M059J (cell line): ENCODE results near the gene OR2A14. TPM values are rescaled to one million over a fixed set of nuclear protein-coding genes. Genes with fewer than 3 reads are reported as not detected.
"Not testable (repeated sequence)": the region's sequence is repeated elsewhere in the genome, so short reads cannot be mapped to it uniquely, and the experiment has no call there.

Experiments
- DNase-seq: peaks from one replicate; pipeline ENCODE4 v3.0.0-alpha.2; 2012; ENCODE audit warnings: low read depth
- total RNA-seq: library from RNA; depleted of rRNA; stranded (reverse); fragments of >200 nt; shearing (Covaris generic); gene quantifications from 2 replicates; pipeline ENCODE4 v1.2.3, GENCODE V29; 2014; rRNA removed

OR2A14 gene, protein sequence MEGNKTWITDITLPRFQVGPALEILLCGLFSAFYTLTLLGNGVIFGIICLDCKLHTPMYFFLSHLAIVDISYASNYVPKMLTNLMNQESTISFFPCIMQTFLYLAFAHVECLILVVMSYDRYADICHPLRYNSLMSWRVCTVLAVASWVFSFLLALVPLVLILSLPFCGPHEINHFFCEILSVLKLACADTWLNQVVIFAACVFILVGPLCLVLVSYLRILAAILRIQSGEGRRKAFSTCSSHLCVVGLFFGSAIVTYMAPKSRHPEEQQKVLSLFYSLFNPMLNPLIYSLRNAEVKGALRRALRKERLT
- total RNA-seq = not detected in 2 replicates

DNA sequence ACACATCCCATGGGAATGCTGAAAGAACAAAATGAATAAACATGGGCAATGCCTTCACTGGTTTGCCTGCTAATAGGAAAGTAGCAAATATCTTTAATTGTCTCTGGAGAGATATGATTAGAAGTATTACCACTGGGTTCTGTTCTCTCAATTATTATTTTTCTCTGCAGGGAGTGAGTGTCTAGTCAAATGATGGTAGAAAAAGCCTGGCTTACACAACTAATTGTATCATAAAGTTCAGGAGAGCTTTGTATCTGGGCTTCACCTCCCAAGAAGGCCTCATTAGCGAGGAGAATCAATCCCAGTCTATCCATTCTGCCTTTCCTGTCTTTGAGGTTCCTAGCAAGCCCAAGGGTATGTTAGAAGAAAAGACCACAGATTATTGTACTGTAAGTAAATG is at the start of gene OR2A14:
OR2A14 (plus strand) TSS at position 301 of the 400 bp plus-strand sequence. CDS start 5,937 bp downstream, outside the sequence.
- no peak for DNase-seq

DNA sequence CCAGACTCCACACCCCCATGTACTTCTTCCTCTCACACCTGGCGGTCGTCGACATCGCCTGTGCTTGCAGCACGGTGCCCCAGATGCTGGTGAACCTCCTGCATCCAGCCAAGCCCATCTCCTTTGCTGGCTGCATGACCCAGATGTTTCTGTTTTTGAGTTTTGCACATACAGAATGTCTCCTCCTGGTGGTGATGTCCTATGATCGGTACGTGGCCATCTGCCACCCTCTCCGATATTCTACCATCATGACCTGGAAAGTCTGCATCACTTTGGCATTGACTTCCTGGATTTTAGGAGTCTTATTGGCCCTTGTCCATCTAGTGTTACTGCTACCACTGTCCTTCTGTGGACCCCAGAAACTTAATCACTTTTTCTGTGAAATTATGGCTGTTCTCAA is 48.6 kb upstream of the OR2A14 start:
- DNase-seq = no peak

DNA sequence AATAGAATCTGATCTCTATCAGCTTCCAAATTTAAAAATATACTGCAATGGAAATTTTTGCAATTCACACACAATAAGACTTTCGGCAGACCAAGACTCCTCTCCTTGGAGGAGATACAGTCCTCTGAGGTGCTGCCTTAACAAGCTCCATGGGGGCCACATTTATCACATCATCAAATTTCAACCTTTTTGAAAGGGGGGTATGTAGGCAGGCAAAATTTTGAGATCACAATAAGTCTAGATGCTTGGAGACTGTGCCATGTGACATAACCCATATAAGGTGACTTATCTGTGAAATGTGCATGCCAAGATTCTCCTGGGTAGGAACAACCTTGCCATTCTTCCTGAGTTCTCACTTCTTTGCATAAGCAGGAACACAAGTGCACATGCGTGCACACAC is 37.0 kb upstream of the OR2A14 start, which contains the start of gene OR2A12:
OR2A12 (plus strand) TSS at position 301 of the 400 bp plus-strand sequence. CDS start 8,830 bp downstream, outside the sequence.
- DNase-seq = no peak

DNA sequence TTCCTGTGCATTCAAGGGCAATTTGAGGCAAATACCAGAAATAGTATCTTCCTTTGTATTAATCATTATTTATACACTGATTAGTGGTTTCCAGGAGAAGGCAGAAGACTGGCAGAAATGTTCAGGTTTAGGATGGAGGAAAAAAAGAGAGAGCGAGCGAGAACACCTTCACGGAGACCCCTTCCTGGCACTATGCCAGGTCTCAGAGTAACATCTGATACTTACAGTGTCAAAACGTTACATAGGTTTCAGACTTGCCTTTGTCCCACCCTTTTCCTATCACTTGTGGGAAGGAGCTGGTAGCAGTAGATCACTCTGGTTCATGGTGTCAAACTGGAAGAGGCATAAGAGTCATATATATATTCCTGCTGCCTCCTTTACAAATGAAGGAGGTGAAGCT is 36.2 kb upstream of the OR2A14 start:
- no peak for DNase-seq

DNA sequence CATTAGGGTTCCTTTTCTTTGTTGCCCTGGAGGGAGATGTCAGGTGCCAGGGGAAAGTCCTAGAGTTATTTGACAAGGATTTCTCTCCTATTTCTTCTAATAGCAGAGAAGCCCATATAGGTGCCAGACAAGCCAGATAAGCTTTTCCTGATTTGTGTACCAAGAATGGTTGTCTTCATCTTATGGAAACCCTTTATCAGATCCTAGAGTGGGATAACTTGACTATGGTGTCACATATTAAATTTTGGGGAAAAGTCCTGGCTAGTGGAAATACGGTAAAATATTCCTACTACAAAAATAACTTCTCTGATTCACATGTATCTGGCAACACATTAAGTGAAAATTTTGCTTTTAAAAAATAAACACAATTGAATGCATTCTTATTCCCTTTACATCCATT is 35.7 kb upstream of the OR2A14 start:
- DNase-seq = no peak

DNA sequence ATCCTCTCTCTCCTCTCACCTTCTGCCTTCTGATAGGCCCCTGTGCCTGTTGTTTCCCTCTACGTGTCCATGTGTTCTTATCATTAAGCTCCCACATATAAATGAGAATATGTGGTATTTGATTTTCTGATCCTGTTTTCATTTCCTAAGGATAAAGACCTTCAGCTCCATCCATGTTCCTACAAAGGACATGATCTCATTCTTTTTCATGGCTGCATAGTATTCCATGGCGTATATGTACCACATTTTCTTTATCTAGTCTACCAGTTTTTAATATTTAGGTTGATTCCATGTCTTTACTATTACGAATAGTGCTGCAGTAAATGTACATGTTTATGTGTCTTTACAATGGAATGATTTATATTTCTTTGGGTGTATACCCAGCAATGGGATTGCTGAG is 32.3 kb upstream of the OR2A14 start:
- no peak for DNase-seq

DNA sequence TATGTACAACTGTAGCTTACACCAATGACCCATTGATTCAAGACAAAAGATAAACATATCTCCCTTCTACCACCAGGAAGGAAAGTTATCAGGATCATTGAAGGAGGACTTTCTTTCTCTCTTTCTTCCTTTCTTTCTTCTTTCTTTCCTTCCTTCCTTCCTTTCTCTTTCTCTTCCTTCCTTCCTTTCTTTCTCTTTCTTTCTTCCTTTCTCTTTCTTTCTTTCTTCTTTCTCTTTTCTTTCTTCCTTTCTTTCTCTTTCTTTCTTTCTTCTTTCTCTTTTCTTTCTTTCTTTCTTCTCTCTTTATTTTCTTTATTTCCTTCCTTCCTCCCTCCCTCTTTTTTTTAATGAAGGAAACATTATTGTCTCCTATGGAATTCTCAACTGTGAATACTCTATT is 24.2 kb upstream of the OR2A14 start:
- no peak for DNase-seq

DNA sequence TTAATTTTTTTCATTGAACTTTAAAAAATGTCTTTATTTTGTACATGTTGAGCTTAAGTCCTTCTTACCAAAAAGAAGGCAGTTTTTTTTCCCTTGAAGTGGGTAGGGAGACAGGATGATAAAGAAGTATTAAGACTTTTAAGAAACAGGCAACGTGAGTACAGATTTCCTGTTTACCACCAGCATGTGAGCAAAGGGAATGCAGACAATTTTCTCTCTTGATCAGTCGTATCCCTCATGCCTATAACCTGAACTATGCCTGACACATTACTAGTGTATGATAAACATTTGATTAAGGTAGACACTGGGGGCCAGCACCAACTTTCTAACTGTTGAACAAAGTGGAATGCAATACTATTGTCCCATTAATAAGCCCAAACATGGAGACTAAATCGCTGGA is 22.4 kb upstream of the OR2A14 start:
- no peak for DNase-seq

DNA sequence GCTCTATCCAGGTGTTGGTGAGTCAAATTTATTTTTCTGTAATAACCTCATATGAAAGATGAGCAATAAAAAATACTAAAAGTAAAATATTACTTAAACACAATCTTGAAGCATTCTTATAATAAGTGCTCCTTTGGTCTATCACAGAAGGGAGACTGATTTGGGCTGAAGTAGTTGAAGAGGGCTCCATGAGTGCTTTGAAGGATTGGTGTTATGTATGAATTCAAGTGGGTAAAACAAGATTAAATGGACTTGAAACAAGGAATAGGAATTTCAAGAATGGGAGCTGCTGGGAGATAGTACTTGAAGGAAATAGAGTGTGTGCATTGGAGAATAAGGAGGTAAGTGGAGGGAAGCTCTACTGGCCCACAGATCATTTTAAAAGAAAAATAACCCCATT is 20.9 kb upstream of the OR2A14 start:
- DNase-seq = no peak

DNA sequence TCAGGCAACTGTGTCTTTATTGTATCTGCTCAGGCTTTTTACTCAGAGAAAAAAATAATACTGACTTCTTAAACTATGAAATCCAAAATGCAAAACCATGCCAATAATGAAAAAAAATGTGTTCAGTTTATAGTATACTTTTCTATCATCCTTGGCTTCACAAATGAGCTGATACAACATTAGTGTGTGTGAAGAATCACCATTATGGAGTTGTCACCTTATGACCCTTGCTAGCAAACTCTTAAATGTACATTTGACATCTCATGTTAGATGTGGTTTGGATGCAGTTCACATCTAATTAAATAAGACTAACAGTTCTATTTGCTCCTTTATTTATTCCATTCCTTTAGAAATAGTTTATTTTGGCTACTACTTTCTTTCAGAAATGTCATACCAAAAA is 17.8 kb upstream of the OR2A14 start:
- DNase-seq = no peak

DNA sequence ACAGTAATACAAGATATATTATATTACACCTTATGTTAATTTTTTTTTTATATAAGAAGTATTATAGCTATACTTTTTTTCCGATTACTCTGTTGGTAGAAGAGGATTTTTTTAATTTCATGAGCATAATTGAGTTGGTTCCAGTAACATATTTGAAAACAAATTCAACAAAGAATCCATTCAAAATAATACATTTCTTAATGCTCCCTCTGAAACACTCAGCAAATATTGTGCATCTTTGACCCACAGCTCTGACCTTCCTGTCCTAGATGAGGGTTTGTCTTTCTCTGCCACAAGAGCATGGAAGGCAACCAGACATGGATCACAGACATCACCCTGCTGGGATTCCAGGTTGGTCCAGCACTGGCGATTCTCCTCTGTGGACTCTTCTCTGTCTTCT is 13.7 kb upstream of the OR2A14 start, which contains the start of gene OR2A2:
OR2A2 (plus strand) TSS at position 301 of the 400 bp plus-strand sequence; CDS start at position 301, 0 bp downstream.
- DNase-seq = no peak

DNA sequence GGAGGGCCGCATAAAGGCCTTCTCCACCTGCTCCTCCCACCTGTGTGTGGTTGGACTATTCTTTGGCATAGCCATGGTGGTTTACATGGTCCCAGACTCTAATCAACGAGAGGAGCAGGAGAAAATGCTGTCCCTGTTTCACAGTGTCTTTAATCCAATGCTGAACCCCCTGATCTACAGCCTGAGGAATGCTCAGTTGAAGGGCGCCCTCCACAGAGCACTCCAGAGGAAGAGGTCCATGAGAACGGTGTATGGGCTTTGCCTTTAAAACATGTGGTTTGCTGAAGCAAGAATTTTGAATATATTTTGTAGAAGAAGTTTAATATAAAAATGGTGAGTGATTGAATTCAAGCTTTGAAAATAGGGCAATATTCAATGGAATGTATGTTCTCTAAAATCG is 12.7 kb upstream of the OR2A14 start:
- DNase-seq = no peak

DNA sequence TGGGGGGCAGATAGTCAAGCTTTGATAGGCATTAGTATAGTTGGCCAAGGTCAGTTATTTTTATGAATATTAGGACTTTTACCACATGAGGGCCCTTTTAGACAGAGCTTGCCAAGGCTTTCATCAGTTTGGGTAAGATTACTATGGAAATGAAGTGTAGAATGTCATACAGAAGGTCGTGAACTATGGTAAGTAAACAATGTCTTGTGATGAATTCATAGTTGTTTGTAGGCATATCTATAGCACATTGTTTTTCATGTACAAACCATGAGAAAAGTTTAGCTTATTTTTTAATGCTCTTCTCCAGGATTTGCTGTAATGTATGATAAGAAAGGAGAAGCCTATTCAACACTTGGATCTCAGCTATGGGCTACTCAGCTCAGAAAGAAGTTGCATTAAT is 9.3 kb upstream of the OR2A14 start:
- DNase-seq = no peak

DNA sequence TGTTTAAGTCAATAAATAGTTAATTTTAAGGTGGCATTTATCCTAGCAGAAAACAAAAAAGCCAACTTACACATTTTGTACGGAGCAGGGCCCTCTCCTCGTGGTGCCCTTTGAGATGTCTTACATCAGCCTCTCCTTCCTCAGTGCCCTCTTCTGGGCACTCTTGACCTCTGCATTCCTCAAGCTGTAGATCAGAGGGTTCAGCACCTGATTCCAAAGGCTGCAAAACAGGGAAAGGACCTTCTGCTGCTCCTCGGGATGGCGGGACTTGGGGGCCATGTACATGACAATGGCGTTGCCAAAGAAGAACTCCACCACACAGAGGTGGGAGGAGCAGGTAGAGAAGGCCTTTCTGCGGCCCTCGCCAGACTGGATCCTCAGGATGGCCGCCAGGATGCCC is 4.6 kb upstream of the OR2A14 start:
- DNase-seq = peak; percentile 3

DNA sequence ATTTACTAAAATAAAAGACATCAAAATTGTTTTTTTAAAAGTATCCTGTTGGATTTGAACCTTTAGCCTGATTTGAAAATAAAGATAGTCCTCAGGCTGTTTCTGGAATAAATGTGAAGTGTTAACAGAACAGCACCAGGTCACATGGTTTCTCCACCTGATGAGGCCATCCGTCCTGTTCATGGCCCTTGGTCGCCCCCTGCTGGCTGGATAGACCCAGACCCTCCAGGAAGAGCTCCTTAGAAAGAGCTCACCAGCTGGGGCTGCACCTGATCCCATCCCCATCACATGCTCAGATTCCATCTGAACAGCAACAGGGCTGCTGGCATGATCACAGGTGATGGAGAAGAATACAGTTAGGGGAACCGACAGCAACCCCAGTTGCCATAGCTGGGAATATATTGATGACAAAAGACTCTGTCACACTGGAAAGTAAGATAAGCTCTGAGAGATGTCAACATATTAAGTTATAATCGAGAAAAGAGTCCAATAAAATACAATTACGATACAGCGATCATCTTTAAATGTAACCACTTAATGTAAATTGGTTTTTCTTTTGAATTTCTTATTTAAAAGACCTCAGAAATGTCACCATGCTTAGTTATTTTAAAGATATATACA is 4.8 kb downstream of the OR2A14 start:
- peak; percentile 70 for DNase-seq

DNA sequence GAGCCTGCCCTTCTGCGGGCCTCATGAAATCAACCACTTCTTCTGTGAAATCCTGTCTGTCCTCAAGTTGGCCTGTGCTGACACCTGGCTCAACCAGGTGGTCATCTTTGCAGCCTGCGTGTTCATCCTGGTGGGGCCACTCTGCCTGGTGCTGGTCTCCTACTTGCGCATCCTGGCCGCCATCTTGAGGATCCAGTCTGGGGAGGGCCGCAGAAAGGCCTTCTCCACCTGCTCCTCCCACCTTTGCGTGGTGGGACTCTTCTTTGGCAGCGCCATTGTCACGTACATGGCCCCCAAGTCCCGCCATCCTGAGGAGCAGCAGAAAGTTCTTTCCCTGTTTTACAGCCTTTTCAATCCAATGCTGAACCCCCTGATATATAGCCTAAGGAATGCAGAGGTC is 6.6 kb downstream of the OR2A14 start:
- not testable (repeated sequence) for DNase-seq

DNA sequence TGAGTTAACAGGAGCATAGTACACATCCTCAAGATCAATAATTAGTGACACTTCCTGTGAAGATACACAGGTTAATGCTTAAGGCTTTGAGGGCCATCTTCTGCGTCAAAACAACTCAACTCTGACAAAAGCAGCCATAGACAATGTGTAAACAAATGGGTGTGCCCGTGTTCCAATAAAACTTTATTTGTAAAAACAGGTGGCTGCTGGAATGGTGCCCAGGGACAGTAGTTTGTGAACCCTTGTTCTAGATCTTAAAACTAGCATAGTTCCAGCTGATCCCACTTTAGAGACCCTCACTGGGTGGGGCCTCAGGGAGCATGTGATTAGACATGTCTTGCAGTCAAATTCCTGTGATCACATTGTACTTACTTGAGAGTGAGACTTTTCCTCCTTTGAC is 7.8 kb downstream of the OR2A14 start:
- no peak for DNase-seq

DNA sequence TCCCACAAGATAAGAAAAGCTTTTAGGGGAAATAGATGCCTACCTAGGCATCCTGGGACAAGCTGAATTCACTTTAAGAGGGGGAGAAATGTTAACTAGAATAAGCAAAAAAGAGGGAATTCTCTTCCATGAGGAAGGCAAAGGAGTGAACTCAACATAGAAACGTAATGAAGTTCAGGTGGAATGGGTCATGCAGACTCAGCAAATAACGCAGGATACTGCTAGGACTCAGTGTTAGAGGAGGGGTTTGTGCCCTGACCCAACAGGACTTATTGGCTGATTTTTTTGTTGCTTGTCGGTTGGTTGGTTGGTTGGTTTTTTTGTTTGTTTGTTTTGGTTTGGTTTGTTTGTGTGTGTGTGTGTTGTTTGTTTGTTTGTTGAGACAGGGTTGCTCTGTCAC is 9.3 kb downstream of the OR2A14 start:
- DNase-seq = no peak

DNA sequence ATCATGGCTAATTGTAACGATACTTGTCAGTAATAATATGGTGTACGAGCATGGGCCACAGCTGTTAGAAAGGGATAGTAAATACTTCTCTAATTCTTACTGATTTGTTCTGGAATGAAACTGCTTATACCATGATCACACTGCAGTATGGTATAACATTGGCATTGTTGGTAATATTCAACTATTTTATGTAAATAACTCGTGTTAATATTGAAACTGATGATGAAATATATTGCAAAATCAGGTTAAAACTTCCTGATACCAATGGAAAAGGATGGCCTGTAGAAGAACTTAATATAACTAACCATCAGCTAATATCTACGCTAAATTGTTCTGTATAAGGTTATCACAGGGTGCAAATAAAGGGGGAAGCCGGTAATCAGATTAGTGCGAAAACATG is 10.3 kb downstream of the OR2A14 start:
- DNase-seq = no peak

DNA sequence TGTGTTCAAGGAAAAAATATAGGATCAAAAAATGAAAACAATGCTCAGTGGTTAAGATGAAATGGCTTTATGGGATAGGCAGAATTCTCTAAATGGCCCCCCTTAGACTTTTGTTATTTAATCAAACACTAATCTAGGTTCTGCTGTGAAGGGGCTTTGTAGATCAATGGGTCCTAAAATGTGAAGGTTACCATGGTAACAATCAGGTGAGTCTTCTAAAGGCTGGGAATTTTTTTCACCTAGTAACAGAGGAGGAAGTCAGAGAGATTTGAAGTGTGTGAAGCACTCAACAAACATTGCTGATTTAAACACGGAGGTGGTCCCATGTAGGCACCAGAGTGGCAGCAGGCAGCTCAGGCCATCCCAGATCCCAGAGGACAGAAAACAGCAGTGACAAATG is 11.1 kb downstream of the OR2A14 start:
- no peak for DNase-seq

DNA sequence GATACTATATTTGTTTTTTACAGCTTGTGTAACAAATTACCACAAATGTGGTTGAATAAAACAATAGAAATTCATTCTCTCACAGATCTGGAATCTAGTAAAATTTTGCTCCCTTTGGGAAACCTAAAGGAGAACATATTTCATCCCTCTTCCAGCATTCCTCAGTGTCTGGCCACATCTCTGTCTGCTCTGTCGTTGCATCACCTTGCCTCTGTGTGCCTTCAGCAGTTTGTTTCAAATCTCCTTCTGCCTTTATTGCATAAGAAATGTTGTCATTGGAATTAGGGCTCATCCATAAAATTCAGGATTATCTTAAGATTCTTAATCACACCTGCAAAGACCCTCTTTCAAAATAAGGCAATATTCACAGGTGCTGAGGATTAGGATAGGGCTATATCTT is 14.5 kb downstream of the OR2A14 start:
- DNase-seq = no peak

DNA sequence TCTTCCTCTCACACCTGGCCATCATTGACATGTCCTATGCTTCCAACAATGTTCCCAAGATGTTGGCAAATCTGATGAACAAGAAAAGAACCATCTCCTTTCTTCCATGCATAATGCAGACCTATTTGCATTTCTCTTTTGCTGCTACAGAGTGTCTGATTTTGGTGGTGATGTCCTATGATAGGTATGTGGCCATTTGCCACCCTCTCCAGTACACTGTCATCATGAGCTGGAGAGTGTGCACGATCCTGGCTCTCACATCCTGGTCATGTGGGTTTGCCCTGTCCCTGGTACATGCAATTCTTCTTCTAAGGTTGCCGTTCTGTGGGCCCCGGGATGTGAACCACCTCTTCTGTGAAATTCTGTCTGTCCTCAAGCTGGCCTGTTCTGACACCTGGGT is 19.2 kb downstream of the OR2A14 start:
- DNase-seq = peak; percentile 9

DNA sequence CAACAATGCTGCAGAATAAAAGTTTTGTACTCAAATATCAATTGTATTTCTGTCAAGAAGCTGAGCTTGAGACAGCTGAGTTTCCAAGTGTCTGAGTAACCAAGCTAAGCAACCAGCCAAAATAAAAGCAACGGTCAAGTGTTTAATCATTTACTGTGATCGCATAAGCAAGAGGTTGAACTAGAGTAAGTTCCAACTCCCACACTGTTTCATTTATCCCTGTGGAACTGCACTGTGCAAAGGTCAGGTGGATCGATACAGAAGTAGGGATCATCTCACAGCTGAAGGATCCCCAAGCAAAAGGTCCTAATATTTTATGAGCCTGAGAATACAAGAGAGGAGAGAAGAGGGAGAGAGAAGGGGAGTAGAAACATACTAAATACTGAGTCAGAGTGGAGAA is 21.4 kb downstream of the OR2A14 start:
- no peak for DNase-seq
